ENCODE data around the gene CLBA1.

Gene CLBA1

GRCh38 chr14:104979758-104980610 lies 5.6 kb upstream of the CLBA1 start:
- no peak for DNase-seq (ENCODE audit: low read depth)

- no peak for DNase-seq (ENCODE audit: low read depth)
Measured at GRCh38 chr14:104980611-104981531, 4.7 kb upstream of the CLBA1 start.

GRCh38 chr14:104981699-104982541 lies 3.7 kb upstream of the CLBA1 start:
- DNase-seq (ENCODE audit: low read depth): no peak

GRCh38 chr14:104982548-104983230 lies 2.9 kb upstream of the CLBA1 start:
- no peak for DNase-seq (ENCODE audit: low read depth)

GRCh38 chr14:104983231-104983721 lies 2.3 kb upstream of the CLBA1 start:
- no peak for DNase-seq (ENCODE audit: low read depth)

DNA sequence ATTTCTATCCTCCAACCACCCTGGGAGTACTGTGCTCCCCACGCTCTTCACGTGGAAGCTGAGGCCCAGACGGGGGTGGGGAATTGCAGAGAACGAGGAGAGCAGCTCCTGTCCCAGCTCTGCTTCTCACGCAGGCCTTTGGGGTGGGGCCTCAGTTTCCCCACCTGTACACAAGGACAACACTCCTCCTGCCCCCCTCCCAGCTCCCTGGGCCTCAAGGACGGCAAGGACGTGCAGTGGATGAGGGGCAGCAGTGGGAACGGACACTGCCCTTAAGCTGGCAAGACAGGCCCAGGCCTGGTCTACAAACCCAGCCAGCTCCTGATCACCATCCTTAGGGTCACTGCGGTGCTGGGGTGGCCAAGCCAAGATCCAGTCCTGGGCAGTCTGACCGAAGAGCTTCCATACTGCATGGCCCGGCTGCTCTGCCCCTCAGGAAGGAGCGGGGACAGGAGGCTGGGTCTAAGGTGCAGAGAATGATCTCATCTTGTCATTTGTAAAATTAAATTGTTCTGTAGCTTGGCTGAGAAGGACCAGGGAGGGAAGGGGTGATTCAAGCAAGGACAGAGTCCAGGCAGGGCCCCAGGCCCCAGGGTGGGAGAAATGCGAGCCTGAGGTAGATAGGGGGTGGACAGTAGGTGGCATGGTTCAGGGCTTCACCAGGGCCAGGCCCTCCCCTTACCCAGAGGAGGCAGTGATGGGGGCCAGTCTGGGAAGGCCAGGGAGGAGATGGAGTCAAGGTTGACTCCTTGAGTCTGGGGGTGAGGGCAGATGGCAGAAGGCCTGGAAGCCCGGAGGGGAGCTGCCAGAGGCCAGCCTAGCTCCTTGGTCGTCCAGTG lies 1.3 kb upstream of the CLBA1 start:
- DNase-seq (ENCODE audit: low read depth): no peak

GRCh38 chr14:104986487-104987164 lies 1.0 kb downstream of the CLBA1 start:
- no peak for DNase-seq (ENCODE audit: low read depth)

- DNase-seq (ENCODE audit: low read depth): no peak
Measured at GRCh38 chr14:104989236-104989950, 3.8 kb downstream of the CLBA1 start.

GRCh38 chr14:104989951-104990303 lies 4.3 kb downstream of the CLBA1 start:
- no peak for DNase-seq (ENCODE audit: low read depth)

DNA sequence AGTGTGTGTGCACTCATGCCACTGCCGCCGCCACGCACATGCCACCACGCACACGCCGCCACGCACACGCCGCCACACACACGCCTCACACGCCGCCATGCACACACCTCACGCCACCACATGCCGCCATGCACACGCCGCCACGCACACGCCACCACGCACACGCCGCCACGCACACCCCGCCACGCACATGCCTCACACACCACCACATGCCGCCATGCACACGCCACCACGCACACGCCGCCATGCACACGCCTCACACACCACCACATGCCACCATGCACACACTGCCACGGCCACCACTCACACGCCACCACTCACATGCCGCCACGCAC lies 6.3 kb downstream of the CLBA1 start:
- DNase-seq (ENCODE audit: low read depth): no peak

GRCh38 chr14:104992501-104992900 lies 6.9 kb downstream of the CLBA1 start:
- DNase-seq (ENCODE audit: low read depth): no peak

DNA sequence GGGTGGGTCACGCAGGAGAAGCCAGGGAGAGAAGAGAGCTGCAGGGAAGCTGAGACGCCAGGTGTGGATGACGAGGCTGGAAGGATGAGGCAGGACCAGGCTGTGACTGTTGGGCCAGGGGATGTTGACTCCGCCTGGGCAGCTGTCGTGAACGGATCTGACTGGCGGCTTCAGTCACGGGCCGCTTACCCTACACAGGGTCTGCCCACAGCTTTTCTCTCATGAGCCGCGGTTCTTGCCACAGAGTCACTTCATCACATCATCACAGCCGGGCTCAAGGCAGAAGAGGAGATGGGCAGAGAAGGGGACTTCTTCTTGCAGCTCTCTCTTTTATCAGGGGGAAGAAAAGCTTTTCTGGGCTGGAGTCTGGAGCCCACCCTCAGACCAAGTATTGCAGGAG lies 7.7 kb downstream of the CLBA1 start:
- no peak for DNase-seq (ENCODE audit: low read depth)

DNA sequence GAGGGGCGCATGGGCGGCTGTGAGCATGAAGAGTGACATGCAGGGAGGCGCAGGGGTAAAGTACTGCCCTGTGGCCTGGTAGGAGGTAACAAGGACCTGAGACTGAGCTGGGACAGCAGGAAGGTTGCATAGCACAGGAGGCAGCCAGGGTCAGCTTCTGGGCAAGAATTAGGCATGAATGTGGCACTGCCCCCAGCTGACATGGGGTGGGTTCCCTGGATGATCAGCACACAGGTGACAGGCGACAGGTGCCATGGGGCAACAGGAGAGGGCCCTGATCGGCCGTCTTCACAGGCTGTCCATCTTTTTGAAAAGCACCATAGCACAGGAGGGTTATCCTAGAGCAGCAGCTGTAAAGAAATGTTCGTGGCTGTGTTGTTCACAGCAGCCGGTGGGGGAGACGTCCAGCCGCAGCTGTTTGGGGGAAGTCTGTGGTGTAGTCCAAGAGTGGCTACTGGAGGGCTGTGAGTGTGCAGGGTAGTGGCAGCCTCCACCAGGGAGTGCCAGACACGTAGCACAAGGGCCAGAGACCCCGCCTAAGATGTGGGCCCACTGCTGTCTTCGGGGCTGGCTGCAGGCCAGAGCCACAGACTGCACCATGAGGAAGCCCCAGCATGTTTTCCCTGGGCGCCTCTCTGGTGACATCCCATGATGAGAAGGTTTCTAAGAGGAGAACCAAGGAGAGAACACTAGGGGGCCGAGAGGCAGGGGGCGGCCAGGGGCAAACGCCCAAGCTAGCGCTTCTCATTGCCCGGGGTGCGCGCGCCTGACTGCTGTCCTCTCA lies 8.4 kb downstream of the CLBA1 start:
- DNase-seq (ENCODE audit: low read depth): no peak

DNA sequence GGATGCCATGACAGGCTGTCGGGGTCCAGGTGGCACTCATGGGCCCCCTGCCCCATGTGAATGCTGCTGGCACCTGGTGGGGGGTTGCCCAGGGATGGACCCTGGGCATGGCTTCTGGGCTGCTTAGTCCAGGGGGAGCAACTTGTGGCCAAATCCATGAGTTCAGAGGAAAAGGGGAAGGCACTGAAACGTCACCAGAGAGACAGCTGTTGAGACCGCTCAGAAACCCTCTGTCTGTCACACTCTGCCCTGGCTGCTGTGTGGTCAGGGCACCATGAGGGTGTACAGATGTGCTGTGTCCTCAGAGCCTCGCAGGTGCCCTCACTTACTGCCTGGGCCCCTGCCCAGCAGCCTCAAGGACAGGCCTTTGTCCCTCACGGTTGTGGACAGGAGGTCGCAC lies 9.4 kb downstream of the CLBA1 start:
- no peak for DNase-seq (ENCODE audit: low read depth)

- DNase-seq (ENCODE audit: low read depth): no peak
Measured at GRCh38 chr14:104996032-104996431, 10.4 kb downstream of the CLBA1 start.

- no peak for DNase-seq (ENCODE audit: low read depth)
Measured at GRCh38 chr14:104996483-104996882, 10.9 kb downstream of the CLBA1 start.

- DNase-seq (ENCODE audit: low read depth): no peak
Measured at GRCh38 chr14:104998801-104999200, 13.2 kb downstream of the CLBA1 start.

DNA sequence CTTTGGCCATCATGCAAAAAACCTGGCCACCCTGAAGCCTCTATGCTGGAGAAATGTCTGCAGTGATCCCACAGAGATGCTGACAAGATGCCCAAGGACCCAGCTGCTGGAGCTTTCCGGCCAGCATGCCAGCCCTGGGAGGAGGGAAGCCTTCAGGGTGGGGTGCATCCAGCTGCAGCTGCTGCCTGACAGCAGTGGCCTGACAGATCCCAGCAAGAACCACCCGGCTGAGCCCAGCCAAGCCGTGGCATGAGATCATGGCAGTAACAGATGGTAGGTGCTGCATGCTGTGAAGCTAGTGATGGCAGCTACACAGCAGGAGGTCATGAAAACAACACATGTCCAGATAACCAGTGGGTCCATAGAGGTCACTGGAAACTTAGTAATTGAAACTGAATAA lies 13.8 kb downstream of the CLBA1 start:
- DNase-seq (ENCODE audit: low read depth): no peak

Data from HS-5 (cell line).